Endothelial cell of umbilical vein (primary cell): ENCODE measurements around the gene ANP32B. TPM values are rescaled to one million over a fixed set of nuclear protein-coding genes. Genes with fewer than 3 reads are reported as not detected.

Source experiments
- BruUV-seq: library from RNA; stranded (reverse); fragments of 400-500 nt; replicated peaks from 2 replicates; lab custom pipeline; 2021; lab: Mats Ljungman, UMichigan
- CTCF ChIA-PET: fragments of 300-600, 350-600 bp; sonication (Branson Sonifier 250); formaldehyde crosslinking; loops from one replicate; lab custom pipeline; 2021; ENCODE audit warnings: antibody characterized with exemption, inconsistent platforms; lab: Charles Lee
- POLR2A ChIA-PET: fragments of 300-600, 350-600 bp; sonication (Branson Sonifier 250); formaldehyde crosslinking; loops from one replicate; lab custom pipeline; 2021; ENCODE audit warnings: antibody characterized with exemption, inconsistent platforms; lab: Charles Lee
- DNase-seq: peaks from one replicate; pipeline ENCODE4 v3.0.0-alpha.2; 2011; ENCODE audit warnings: low read depth, low spot score
- FAIRE-seq: peaks from 2 replicates; lab custom pipeline; 2011; peaks lifted over from hg19 to GRCh38; lab: Jason Lieb, UNC
- H2AFZ ChIP-seq: 2 replicates; pipeline ENCODE4 v1.6.0; 2012; ENCODE audit warnings: low read depth, low read length, control low read depth, inconsistent platforms
- H3K27ac ChIP-seq: 2 replicates; pipeline ENCODE4 v1.5.1; 2011; ENCODE audit warnings: low read depth, mild to moderate bottlenecking, control low read depth, low read length, moderate library complexity; ENCODE audit not compliant: insufficient read depth
- H3K27me3 ChIP-seq, 2 experiments: 2 replicates each; pipeline versions ENCODE4 v1.6.0 to v1.6.1; 2011; ENCODE audit warnings: low read length in 2 of 2, mixed read lengths in 1 of 2; ENCODE audit not compliant: control insufficient read depth in 2 of 2, insufficient read depth in 2 of 2
- H3K36me3 ChIP-seq, 2 experiments: 2 replicates in 1 of 2; 3 replicates in 1 of 2; pipeline ENCODE4 v1.5.1; 2011; ENCODE audit warnings: low read length in 2 of 2, mild to moderate bottlenecking in 1 of 2, moderate library complexity in 1 of 2; ENCODE audit not compliant: control insufficient read depth in 2 of 2, insufficient read depth in 2 of 2; ENCODE audit errors: extremely low read depth in 1 of 2
- H3K4me1 ChIP-seq: 3 replicates; pipeline ENCODE4 v1.5.1; 2011; ENCODE audit warnings: mild to moderate bottlenecking, low read length; ENCODE audit not compliant: control insufficient read depth, insufficient read depth; ENCODE audit errors: extremely low read depth
- H3K4me2 ChIP-seq: 2 replicates; pipeline ENCODE4 v1.6.1; 2011; ENCODE audit warnings: low read length, control low read depth, mixed read lengths; ENCODE audit not compliant: insufficient read depth
- H3K4me3 ChIP-seq, 3 experiments: fragments of 200-600 bp in 1 of 3; sonication (generic), shearing (Covaris generic) in 1 of 3; replicated peaks in 1 of 3; 2 replicates each; pipeline ENCODE4 v1.5.1; 2011 to 2016; ENCODE audit warnings: control low read depth in 3 of 3, low read length in 3 of 3, mild to moderate bottlenecking in 2 of 3, inconsistent platforms in 1 of 3, low read depth in 1 of 3, moderate library complexity in 1 of 3; ENCODE audit not compliant: insufficient read depth in 1 of 3
- H3K79me2 ChIP-seq: 2 replicates; pipeline ENCODE4 v1.6.0; 2012; ENCODE audit warnings: low read length, inconsistent platforms; ENCODE audit not compliant: control insufficient read depth, insufficient read depth
- H3K9ac ChIP-seq: replicated peaks from 2 replicates; pipeline ENCODE3; 2011; ENCODE audit warnings: low read length, control low read depth; ENCODE audit not compliant: insufficient read depth; ENCODE audit errors: extremely low read depth
- H3K9me1 ChIP-seq: replicated peaks from 3 replicates; pipeline ENCODE4 v1.6.0; 2011; ENCODE audit warnings: mild to moderate bottlenecking, low read length; ENCODE audit not compliant: control insufficient read depth, insufficient read depth; ENCODE audit errors: extremely low read depth
- H3K9me3 ChIP-seq: replicated peaks from 2 replicates; pipeline ENCODE4 v1.5.1; 2012; ENCODE audit warnings: low read length, inconsistent platforms; ENCODE audit not compliant: control insufficient read depth, insufficient read depth
- H4K20me1 ChIP-seq: replicated peaks from 2 replicates; pipeline ENCODE3; 2011; ENCODE audit warnings: mild to moderate bottlenecking, low read length; ENCODE audit not compliant: control insufficient read depth, insufficient read depth; ENCODE audit errors: extremely low read depth
- EZH2 ChIP-seq: IDR thresholded peaks from 2 replicates; pipeline ENCODE4 v1.6.1; 2012; ENCODE audit warnings: borderline replicate concordance, low read depth, mild to moderate bottlenecking, moderate library complexity, low read length, inconsistent platforms; ENCODE audit not compliant: severe bottlenecking
- FOS ChIP-seq: IDR thresholded peaks from 2 replicates; pipeline ENCODE4 v1.6.1; 2011; ENCODE audit warnings: mild to moderate bottlenecking, low read length, moderate library complexity, borderline replicate concordance; ENCODE audit not compliant: insufficient read depth
- GATA2 ChIP-seq: IDR thresholded peaks from 2 replicates; pipeline ENCODE4 v1.7.0; 2011; ENCODE audit warnings: low read depth, mild to moderate bottlenecking, moderate library complexity, mixed read lengths, low read length; ENCODE audit not compliant: insufficient read length, insufficient read depth
- JUN ChIP-seq: IDR thresholded peaks from 2 replicates; pipeline ENCODE4 v1.6.1; 2011; ENCODE audit warnings: borderline replicate concordance, low read depth; ENCODE audit not compliant: insufficient read length, insufficient read depth
- MAX ChIP-seq: IDR thresholded peaks from 2 replicates; pipeline ENCODE4 v1.6.1; 2011; ENCODE audit not compliant: insufficient read depth, insufficient read length
- MYC ChIP-seq: IDR thresholded peaks from one replicate; pipeline ENCODE4 v1.6.1; 2011; ENCODE audit warnings: mild to moderate bottlenecking, low read depth, low read length
- POLR2A ChIP-seq: IDR thresholded peaks from 2 replicates; pipeline ENCODE4 v1.6.1; 2012; ENCODE audit warnings: low read depth, mild to moderate bottlenecking, control low read depth, low read length
- POLR2AphosphoS5 ChIP-seq: IDR thresholded peaks from 2 replicates; pipeline ENCODE4 v1.6.1; 2012; ENCODE audit warnings: low read depth, mild to moderate bottlenecking, control low read depth, low read length, moderate library complexity; ENCODE audit not compliant: insufficient read depth
- dilution Hi-C: fragments of 300-500 bp; cut with MboI; formaldehyde crosslinking; loops from one replicate; pipeline ENCODE4 v1.15.0; 2019; ENCODE audit warnings: low sequenced_read_pairs; ENCODE audit not compliant: extremely low pct_ligation_motif_present
- intact Hi-C: fragments of 100-400 bp; cut with micrococcal nuclease; formaldehyde crosslinking; loops from one replicate; pipeline ENCODE4 v1.10.0; 2022
- polyA plus RNA-seq, 4 experiments: library from polyadenylated mRNA; depleted of rRNA in 3 of 4; stranded (reverse) in 3 of 4; unstranded in 1 of 4; fragments of >200 nt; gene quantifications; 2 replicates each; pipeline versions ENCODE4 v1.2.1 to v1.2.3, GENCODE V29; 2011 to 2012; ENCODE audit warnings: missing spikeins in 1 of 4
- total RNA-seq: library from RNA; stranded (reverse); gene quantifications from 2 replicates; pipeline ENCODE4 v1.2.3, GENCODE V29; 2021
- TF ChIP-seq, protein P1 (sequence below), 2 donors: IDR thresholded peaks; 1 replicate in 1 of 2; 2 replicates in 1 of 2; pipeline ENCODE4 v1.5.1; 2011; ENCODE audit warnings: low read length in 2 of 2, mild to moderate bottlenecking in 2 of 2, moderate library complexity in 2 of 2, control low read depth in 1 of 2, inconsistent platforms in 1 of 2, low read depth in 1 of 2; ENCODE audit not compliant: insufficient read depth in 1 of 2; ENCODE audit errors: extremely low read depth in 1 of 2

The ANP32B gene
- total and polyA plus RNA-seq, 2 donors (not counting 3 experiments of a cell fraction or from before 2014, with no cell fraction given), result 13.9 to 173 TPM

GRCh38 chr9:98056269-98057137 lies 73.4 kb downstream of the ANP32B start, which contains the start of gene NANS:
Gene NANS (plus strand): TSS chr9:98056732. CDS start chr9:98056809, 77 bp downstream.
- peaks cover 38% of the 10 kb centered on the region for H3K79me2 ChIP-seq
- H3K9ac ChIP-seq, result peak within 1 kb of the TSS; percentile 86
- no peaks in the 10 kb centered on the region for H4K20me1 ChIP-seq
- peak within 1 kb of the TSS; percentile 74 for H3K4me2 ChIP-seq
- TF ChIP-seq FOS (peak; percentile 50), POLR2A (peak; percentile 93), MYC (no peak), GATA2 (no peak), MAX (peak; percentile 38), EZH2 (no peak), POLR2AphosphoS5 (peak; percentile 95), JUN (peak; percentile 57)
- TF ChIP-seq, protein P1, sequence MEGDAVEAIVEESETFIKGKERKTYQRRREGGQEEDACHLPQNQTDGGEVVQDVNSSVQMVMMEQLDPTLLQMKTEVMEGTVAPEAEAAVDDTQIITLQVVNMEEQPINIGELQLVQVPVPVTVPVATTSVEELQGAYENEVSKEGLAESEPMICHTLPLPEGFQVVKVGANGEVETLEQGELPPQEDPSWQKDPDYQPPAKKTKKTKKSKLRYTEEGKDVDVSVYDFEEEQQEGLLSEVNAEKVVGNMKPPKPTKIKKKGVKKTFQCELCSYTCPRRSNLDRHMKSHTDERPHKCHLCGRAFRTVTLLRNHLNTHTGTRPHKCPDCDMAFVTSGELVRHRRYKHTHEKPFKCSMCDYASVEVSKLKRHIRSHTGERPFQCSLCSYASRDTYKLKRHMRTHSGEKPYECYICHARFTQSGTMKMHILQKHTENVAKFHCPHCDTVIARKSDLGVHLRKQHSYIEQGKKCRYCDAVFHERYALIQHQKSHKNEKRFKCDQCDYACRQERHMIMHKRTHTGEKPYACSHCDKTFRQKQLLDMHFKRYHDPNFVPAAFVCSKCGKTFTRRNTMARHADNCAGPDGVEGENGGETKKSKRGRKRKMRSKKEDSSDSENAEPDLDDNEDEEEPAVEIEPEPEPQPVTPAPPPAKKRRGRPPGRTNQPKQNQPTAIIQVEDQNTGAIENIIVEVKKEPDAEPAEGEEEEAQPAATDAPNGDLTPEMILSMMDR (IDR thresholded peaks at IDR 0.05; ENCODE audit: extremely low read depth in 1 of 2, insufficient read depth in 1 of 2, low read depth in 1 of 2, low read length in 2 of 2), result peak in 1 of 2 donors; percentile 8
- peak; percentile 99 for DNase-seq
- peaks cover 0 to 4% of the 10 kb centered on the region in 2 experiments for H3K36me3 ChIP-seq
- H3K27ac ChIP-seq, result peak within 1 kb of the TSS; percentile 80
- dilution Hi-C loops, result no loop called here
- peaks cover 15% of the 10 kb centered on the region for H3K4me1 ChIP-seq
- H3K9me3 ChIP-seq, result no peaks in the 10 kb centered on the region
- ChIA-PET POLR2A (interaction anchor here (0.6 to 1.6 kb wide), 17 partner anchors 8 to 552 kb away, joined by 3 to 9 read pairs (median 3); partner anchors contain the start of genes ANP32B, TBC1D2 and TRMO), CTCF (interaction anchor here (0.5 to 3.5 kb wide), 19 partner anchors 11 to 201 kb away, joined by 3 to 21 read pairs (median 4); partner anchors contain the start of genes ANP32B and TRMO)
- H3K9me1 ChIP-seq, result no peaks in the 10 kb centered on the region
- no peaks in the 10 kb centered on the region for H3K27me3 ChIP-seq
- BruUV-seq, result no TSS peak
- peak within 1 kb of the TSS; percentile 60 to 91 (median 69) for H3K4me3 ChIP-seq
- intact Hi-C loops, result loop anchor here (1.0 kb wide), 4 partner anchors 46 to 134 kb away; partner anchors contain the start of genes ANP32B, TRIM14 and TRMO
- peak within 1 kb of the TSS; percentile 58 for H2AFZ ChIP-seq
- FAIRE-seq, result peak; percentile 99
